Smooth muscle cell (in vitro differentiated cells): ENCODE measurements around the gene NBEAL1. TPM values are rescaled to one million over a fixed set of nuclear protein-coding genes. Genes with fewer than 3 reads are reported as not detected.
A peak's percentile ranks its signal among the peaks of the same experiment; 100 is the strongest.
"Not testable (repeated sequence)": the region's sequence is repeated elsewhere in the genome, so short reads cannot be mapped to it uniquely, and the experiment has no call there.

Experiments
- DNase-seq: peaks from one replicate; lab custom pipeline; 2025; ENCODE audit not compliant: unreplicated experiment; lab: John Stamatoyannopoulos, UW
- H2AFZ ChIP-seq: fragments of 200-600 bp; sonication (generic); 2 replicates; pipeline ENCODE4 v1.6.0; 2016; ENCODE audit warnings: antibody characterized with exemption, low read depth, mild to moderate bottlenecking
- H3F3A ChIP-seq: fragments of 200-600 bp; sonication (generic); 2 replicates; pipeline ENCODE4 v1.6.0; 2017; ENCODE audit warnings: antibody characterized with exemption, low read depth
- H3K27ac ChIP-seq: fragments of 200-600 bp; sonication (generic); 2 replicates; pipeline ENCODE4 v1.5.1; 2016; ENCODE audit warnings: low read depth, mild to moderate bottlenecking
- H3K27me3 ChIP-seq: fragments of 200-600 bp; sonication (generic); 2 replicates; pipeline ENCODE4 v1.6.1; 2016; ENCODE audit warnings: low read depth, mild to moderate bottlenecking
- H3K36me3 ChIP-seq: fragments of 200-600 bp; sonication (generic); 2 replicates; pipeline ENCODE4 v1.5.1; 2016; ENCODE audit warnings: low read depth
- H3K4me1 ChIP-seq: fragments of 200-600 bp; sonication (generic); 2 replicates; pipeline ENCODE4 v1.5.1; 2016; ENCODE audit warnings: low read depth
- H3K4me2 ChIP-seq: fragments of 200-600 bp; sonication (generic); 2 replicates; pipeline ENCODE4 v1.6.0; 2016; ENCODE audit warnings: mild to moderate bottlenecking
- H3K4me3 ChIP-seq: fragments of 200-600 bp; sonication (generic); 2 replicates; pipeline ENCODE4 v1.5.1; 2016; ENCODE audit warnings: mild to moderate bottlenecking
- H3K79me2 ChIP-seq: fragments of 200-600 bp; sonication (generic); 2 replicates; pipeline ENCODE4 v1.6.0; 2016; ENCODE audit warnings: low read depth, mild to moderate bottlenecking
- H3K9ac ChIP-seq: fragments of 200-600 bp; sonication (generic); 2 replicates; pipeline ENCODE4 v1.6.0; 2016; ENCODE audit warnings: low read depth
- H3K9me3 ChIP-seq: fragments of 200-600 bp; sonication (generic); replicated peaks from 2 replicates; pipeline ENCODE4 v1.5.1; 2016; ENCODE audit warnings: low read depth
- H4K20me1 ChIP-seq: fragments of 200-600 bp; sonication (generic); 2 replicates; pipeline ENCODE4 v1.6.0; 2016; ENCODE audit warnings: low read depth
- CTCF ChIP-seq: fragments of 200-600 bp; sonication (generic); IDR thresholded peaks from 2 replicates; pipeline ENCODE4 v1.5.1; 2017; ENCODE audit warnings: borderline replicate concordance, mild to moderate bottlenecking, antibody characterized with exemption; ENCODE audit not compliant: insufficient read depth, poor library complexity, severe bottlenecking
- WGBS: methylation state at CpG from one replicate; pipeline ENCODE4 v1.1.7; 2016; ENCODE audit warnings: low lambda C conversion rate; 5-methylcytosine and 5-hydroxymethylcytosine counted together
- polyA plus RNA-seq: library from polyadenylated mRNA; unstranded; fragments of >200 nt; fragmentation: Nextera tagmentation; extraction: Ambion mirVana; gene quantifications from 2 replicates; pipeline ENCODE4 v1.2.1, GENCODE V29; 2016
- total RNA-seq: library from RNA; depleted of rRNA; stranded (reverse); fragments of >200 nt; gene quantifications from 2 replicates; pipeline ENCODE4 v1.2.3, GENCODE V29; 2014

Gene NBEAL1
- total and polyA plus RNA-seq, 2 experiments from 2014 or later = 12.1 to 32.4 TPM

- no peak overlapping the region for H2AFZ ChIP-seq
- no peaks in the 10 kb centered on the region for H3K27me3 ChIP-seq
- no peak overlapping the region for H3K9ac ChIP-seq
- peaks cover 25% of the 10 kb centered on the region for H3K36me3 ChIP-seq
- H3K27ac ChIP-seq = no peak overlapping the region
- no peaks in the 10 kb centered on the region for H3K79me2 ChIP-seq
- no peaks in the 10 kb centered on the region for H3K4me1 ChIP-seq
- H4K20me1 ChIP-seq = no peaks in the 10 kb centered on the region
- H3K4me3 ChIP-seq = no peak overlapping the region
- H3F3A ChIP-seq = no peaks in the 10 kb centered on the region
- H3K4me2 ChIP-seq = no peak overlapping the region
- no peaks in the 10 kb centered on the region for H3K9me3 ChIP-seq
- WGBS = 93% methylated on average over 1 of the region's 1 CpG
- DNase-seq = no peak
- TF ChIP-seq CTCF = no peak
Measured at GRCh38 chr2:203149194-203149593, 134.5 kb downstream of the NBEAL1 start.

DNA sequence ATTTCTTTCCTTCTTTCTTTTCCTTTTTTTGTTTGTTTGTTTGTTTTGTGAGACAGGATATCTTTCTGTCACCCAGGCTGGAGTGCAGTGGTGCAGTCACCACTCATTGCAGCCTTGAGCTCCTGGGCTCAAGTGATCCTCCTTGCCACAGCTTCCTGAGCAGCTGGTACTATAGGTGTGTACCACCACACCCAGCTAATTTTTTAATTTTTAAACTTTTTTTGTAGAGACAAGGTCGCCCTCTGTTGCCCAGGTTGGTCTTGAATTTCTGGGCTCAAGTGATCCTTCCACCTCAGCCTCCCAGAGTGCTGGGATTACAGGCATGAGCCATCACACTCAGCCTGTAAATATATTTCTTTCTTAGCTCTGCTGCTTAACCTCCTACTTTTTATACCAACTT is 140.7 kb downstream of the NBEAL1 start:
- no peak overlapping the region for H3K9ac ChIP-seq
- H2AFZ ChIP-seq = no peak overlapping the region
- DNase-seq = no peak
- no peak overlapping the region for H3K27ac ChIP-seq
- no peaks in the 10 kb centered on the region for H3F3A ChIP-seq
- H3K4me2 ChIP-seq = no peak overlapping the region
- H3K4me1 ChIP-seq = peaks cover 5% of the 10 kb centered on the region
- WGBS = 37% methylated on average over 1 of the region's 1 CpG
- H3K4me3 ChIP-seq = no peak overlapping the region
- no peaks in the 10 kb centered on the region for H3K79me2 ChIP-seq
- no peak for TF ChIP-seq CTCF
- H3K9me3 ChIP-seq = no peaks in the 10 kb centered on the region
- no peaks in the 10 kb centered on the region for H4K20me1 ChIP-seq
- H3K27me3 ChIP-seq = no peaks in the 10 kb centered on the region
- peaks cover 4% of the 10 kb centered on the region for H3K36me3 ChIP-seq

DNA sequence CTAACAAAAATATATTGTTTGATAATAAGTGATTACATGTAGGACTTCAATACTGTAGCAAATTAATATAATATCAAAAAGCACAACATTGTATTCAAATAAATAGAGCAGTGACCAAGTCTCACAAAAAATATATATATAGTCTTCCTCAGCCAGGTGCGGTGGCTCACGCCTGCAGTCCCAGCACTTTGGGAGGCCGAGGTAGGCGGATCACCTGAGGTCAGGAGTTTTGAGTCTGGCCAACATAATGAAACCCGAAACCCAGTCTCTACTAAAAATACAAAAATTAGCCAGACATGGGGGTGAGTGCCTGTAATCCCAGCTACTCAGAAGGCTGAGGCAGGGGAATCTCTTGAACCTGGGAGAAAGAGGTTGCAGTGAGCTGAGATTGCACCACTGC is 148.0 kb downstream of the NBEAL1 start:
- H3K4me3 ChIP-seq, H3K36me3 ChIP-seq, H3K9ac ChIP-seq, H3K9me3 ChIP-seq, H4K20me1 ChIP-seq, H3K79me2 ChIP-seq, DNase-seq, H3K4me1 ChIP-seq, H3F3A ChIP-seq, H3K27me3 ChIP-seq, H3K4me2 ChIP-seq, H2AFZ ChIP-seq, H3K27ac ChIP-seq: not testable (repeated sequence)
- WGBS = 100% methylated on average over 5 of the region's 5 CpGs

DNA sequence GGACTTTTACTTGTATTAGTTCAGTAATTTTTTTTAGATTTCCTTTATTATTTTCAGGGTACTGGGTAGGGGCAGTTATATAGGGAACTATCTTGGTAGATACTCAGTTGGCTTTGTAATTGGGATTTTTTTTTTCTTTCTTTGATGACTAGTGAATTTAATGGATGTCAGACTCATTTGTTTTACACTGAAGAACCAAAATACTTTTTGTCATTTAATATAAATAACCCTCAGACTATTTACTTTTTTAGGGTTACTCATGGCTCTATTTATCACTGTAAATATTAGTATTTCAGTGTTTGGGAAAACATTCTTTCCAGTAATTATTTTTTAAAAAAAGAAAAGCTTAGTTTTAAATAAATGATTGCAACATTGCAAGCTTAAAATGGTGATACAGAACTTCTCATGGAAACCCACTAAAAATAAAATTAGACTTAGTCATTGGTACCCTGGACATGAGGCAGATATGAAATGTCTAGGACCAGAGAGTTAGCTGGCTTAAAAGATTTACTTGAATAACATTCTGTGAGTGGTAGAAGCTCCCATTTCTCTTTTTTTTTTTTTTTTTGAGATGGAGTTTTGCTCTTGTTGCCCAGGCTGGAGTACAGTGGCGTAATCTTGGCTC is 149.7 kb downstream of the NBEAL1 start:
- Histone ChIP-seq H4K20me1 (no peaks in the 10 kb centered on the region), H3K79me2 (no peaks in the 10 kb centered on the region), H3K27me3 (no peaks in the 10 kb centered on the region), H3K27ac (peak overlapping the region; percentile 81), H3K9ac (no peak overlapping the region), H3K36me3 (peaks cover 9% of the 10 kb centered on the region), H3K9me3 (no peaks in the 10 kb centered on the region), H3F3A (no peaks in the 10 kb centered on the region), H3K4me1 (peaks cover 5% of the 10 kb centered on the region), H3K4me2 (peak overlapping the region; percentile 44), H3K4me3 (no peak overlapping the region), H2AFZ (no peak overlapping the region)
- 38% methylated on average over 1 of the region's 1 CpG for WGBS
- no peak for TF ChIP-seq CTCF
- no peak for DNase-seq
